Activated B cell treated with CpG ODN at 0.5 μM for 24 hours (primary cell): ENCODE measurements around the gene LGALS12. TPM values are rescaled to one million over a fixed set of nuclear protein-coding genes. Genes with fewer than 3 reads are reported as not detected.
A peak's percentile ranks its signal among the peaks of the same experiment; 100 is the strongest.
"Not testable (repeated sequence)": the region's sequence is repeated elsewhere in the genome, so short reads cannot be mapped to it uniquely, and the experiment has no call there.

Experiments used
- ATAC-seq: fragments of 200-7000 bp; cut with Tn5 transposase; one replicate; pipeline ENCODE4 v1.10.0; 2021; ENCODE audit warnings: low read depth, mild to moderate bottlenecking, moderate library complexity
- CTCF ChIA-PET: fragments of 350-600 bp; sonication (Branson Sonifier 250); formaldehyde crosslinking; loops from one replicate; lab custom pipeline; 2021; ENCODE audit warnings: antibody characterized with exemption; lab: Charles Lee
- POLR2A ChIA-PET: fragments of 350-600 bp; sonication (Branson Sonifier 250); formaldehyde crosslinking; loops from one replicate; lab custom pipeline; 2021; ENCODE audit warnings: antibody characterized with exemption; lab: Charles Lee
- DNase-seq: peaks from one replicate; pipeline ENCODE4 v3.0.0; 2022
- H3K27ac Mint-ChIP-seq: one replicate; pipeline ENCODE4 v1.8.0; 2020; ENCODE audit warnings: mixed read lengths
- H3K27me3 Mint-ChIP-seq: one replicate; pipeline ENCODE4 v1.8.0; 2021; ENCODE audit warnings: mixed read lengths
- H3K36me3 Mint-ChIP-seq: one replicate; pipeline ENCODE4 v1.8.0; 2021; ENCODE audit warnings: low read depth, mixed read lengths
- H3K4me1 Mint-ChIP-seq: one replicate; pipeline ENCODE4 v1.8.0; 2021; ENCODE audit warnings: mixed read lengths
- H3K4me3 Mint-ChIP-seq: one replicate; pipeline ENCODE4 v1.8.0; 2020; ENCODE audit warnings: mild to moderate bottlenecking, mixed read lengths
- H3K9me3 Mint-ChIP-seq: one replicate; pipeline ENCODE4 v1.8.0; 2020; ENCODE audit warnings: mixed read lengths
- intact Hi-C: fragments of 100-400 bp; cut with micrococcal nuclease; formaldehyde crosslinking; loops from one replicate; pipeline ENCODE4 v1.15.1; 2024
- total RNA-seq: library from RNA; stranded (reverse); gene quantifications from 2 replicates; pipeline ENCODE4 v1.2.3, GENCODE V29; 2022
- TF ChIP-seq, protein P1 (sequence below): fragments of 200-600 bp; IDR thresholded peaks from one replicate; pipeline ENCODE4 v1.8.0; 2022; ENCODE audit warnings: antibody characterized with exemption, mild to moderate bottlenecking

The LGALS12 gene
- total RNA-seq, 1 donor from 2014 or later, result not detected

DNA sequence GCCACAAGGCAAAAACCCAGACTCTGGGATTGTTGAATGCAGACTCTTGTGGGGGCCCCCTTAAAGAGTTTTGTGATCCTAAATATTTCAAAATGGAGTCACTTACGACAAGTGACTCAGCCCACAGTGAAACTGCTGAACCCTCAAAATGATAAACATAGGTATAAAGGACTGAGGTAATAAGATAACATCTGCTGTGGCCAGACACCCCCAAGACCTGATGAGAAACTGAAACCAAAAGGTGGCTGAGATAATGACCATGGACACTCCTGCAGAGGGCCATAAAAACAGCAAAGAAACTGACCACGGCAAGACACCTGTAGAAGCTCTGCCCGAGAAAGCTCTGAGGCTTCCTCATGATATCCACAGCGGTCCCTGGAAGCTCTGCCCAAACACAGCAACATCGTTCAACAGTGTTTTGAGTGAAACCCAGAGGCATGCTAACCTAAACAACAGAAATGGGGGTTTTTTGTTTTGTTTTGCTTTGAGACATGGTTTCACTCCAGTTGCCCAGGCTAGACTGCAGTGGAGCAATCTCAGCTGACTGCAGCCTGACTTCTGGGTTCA is 29.1 kb downstream of the LGALS12 start:
- CTCF ChIA-PET, result no interaction called here
- intact Hi-C loops, result no loop called here
- POLR2A ChIA-PET, result no interaction called here
- no peak for ATAC-seq
- peaks cover 3% of the 10 kb centered on the region for H3K27me3 Mint-ChIP-seq
- H3K27ac Mint-ChIP-seq, result no peak overlapping the region
- no peak for DNase-seq
- H3K4me3 Mint-ChIP-seq, result no peak overlapping the region
- TF ChIP-seq, protein P1, sequence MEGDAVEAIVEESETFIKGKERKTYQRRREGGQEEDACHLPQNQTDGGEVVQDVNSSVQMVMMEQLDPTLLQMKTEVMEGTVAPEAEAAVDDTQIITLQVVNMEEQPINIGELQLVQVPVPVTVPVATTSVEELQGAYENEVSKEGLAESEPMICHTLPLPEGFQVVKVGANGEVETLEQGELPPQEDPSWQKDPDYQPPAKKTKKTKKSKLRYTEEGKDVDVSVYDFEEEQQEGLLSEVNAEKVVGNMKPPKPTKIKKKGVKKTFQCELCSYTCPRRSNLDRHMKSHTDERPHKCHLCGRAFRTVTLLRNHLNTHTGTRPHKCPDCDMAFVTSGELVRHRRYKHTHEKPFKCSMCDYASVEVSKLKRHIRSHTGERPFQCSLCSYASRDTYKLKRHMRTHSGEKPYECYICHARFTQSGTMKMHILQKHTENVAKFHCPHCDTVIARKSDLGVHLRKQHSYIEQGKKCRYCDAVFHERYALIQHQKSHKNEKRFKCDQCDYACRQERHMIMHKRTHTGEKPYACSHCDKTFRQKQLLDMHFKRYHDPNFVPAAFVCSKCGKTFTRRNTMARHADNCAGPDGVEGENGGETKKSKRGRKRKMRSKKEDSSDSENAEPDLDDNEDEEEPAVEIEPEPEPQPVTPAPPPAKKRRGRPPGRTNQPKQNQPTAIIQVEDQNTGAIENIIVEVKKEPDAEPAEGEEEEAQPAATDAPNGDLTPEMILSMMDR, result no peak
- no peaks in the 10 kb centered on the region for H3K9me3 Mint-ChIP-seq
- H3K36me3 Mint-ChIP-seq, result no peaks in the 10 kb centered on the region
- peaks cover 42% of the 10 kb centered on the region for H3K4me1 Mint-ChIP-seq

DNA sequence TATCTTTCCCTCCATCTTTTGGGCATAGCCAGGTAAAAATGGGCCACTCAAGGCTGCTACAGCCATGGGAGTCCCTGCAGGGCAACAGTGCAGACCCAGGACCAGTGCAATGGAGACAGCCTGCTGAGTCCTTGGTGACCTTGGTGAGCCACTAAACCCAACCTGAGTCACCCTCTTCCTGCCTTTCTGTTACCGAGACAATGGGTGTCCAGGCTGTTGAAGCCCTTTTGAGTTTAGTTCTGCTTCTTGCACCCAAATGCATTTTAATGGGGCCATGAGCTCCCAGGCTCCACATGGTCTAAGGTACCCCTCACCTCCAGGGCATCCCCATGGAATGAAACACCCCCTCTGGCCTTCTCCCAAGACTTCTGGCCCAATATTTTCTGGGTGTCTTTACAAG is 29.9 kb downstream of the LGALS12 start:
- Mint-ChIP-seq H3K27me3 (peaks cover 3% of the 10 kb centered on the region), H3K36me3 (no peaks in the 10 kb centered on the region), H3K4me3 (peak overlapping the region; percentile 15), H3K9me3 (no peaks in the 10 kb centered on the region), H3K27ac (no peak overlapping the region), H3K4me1 (peaks cover 42% of the 10 kb centered on the region)
- TF ChIP-seq, protein P1, result no peak
- ATAC-seq (no peak), DNase-seq (no peak)
- CTCF ChIA-PET, result interaction anchor here (1.3 kb wide), 1 partner anchor 16 kb away, joined by 4 read pairs; no protein-coding TSS in a partner anchor
- intact Hi-C loops, result loop anchor here (2.0 kb wide), 1 partner anchor 31 kb away; no protein-coding TSS in a partner anchor
- POLR2A ChIA-PET, result interaction anchor here (0.6 kb wide), 1 partner anchor 1031 kb away, joined by 3 read pairs; no protein-coding TSS in a partner anchor

DNA sequence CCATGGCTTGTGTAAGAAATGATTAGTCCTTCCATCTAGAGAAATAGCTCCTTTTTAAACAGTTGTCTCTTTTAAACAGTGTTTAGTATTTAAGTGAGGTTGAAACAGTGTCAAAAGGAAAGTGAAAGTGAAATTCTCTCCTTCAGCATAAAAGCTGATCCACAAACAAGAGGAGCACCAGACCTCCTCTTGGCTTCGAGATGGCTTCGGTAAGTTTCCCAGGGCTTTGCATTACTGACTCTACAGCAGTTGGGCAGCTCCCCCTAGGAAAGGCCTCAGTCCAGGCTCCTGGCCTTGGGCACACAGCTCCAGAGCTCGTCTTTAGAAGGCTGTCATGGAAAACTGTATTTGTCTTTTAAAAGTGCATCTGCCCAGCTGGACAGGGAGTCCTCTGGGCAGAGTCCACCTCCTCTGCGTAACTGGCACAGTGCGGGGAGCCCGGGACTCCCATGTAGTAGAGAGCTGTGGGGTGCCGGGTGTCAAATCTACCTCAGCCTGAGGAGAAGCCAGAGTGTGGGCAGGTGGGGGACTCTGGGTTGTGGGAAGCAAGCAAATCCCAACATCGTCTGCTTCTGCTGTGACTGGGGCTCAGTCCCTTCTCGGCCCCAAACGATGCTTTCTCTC is 30.9 kb downstream of the LGALS12 start, which contains the start of gene PLAAT4:
TSS of gene PLAAT4 (plus strand) at position 140 of the 624 bp plus-strand sequence. CDS start at position 201, 61 bp downstream.
- POLR2A ChIA-PET, result no interaction called here
- H3K4me1 Mint-ChIP-seq, result peaks cover 34% of the 10 kb centered on the region
- peak; percentile 65 for ATAC-seq
- peaks cover 3% of the 10 kb centered on the region for H3K27me3 Mint-ChIP-seq
- H3K4me3 Mint-ChIP-seq, result peak within 1 kb of the TSS; percentile 84
- TF ChIP-seq, protein P1, result no peak
- H3K27ac Mint-ChIP-seq, result peak within 1 kb of the TSS; percentile 59
- intact Hi-C loops, result loop anchor here (2.0 kb wide), 1 partner anchor 30 kb away; no protein-coding TSS in a partner anchor
- H3K9me3 Mint-ChIP-seq, result no peaks in the 10 kb centered on the region
- DNase-seq, result peak; percentile 30
- no peaks in the 10 kb centered on the region for H3K36me3 Mint-ChIP-seq
- CTCF ChIA-PET, result interaction anchor here (0.9 to 1.3 kb wide), 3 partner anchors 15 to 102 kb away, joined by 3 to 4 read pairs (median 3); no protein-coding TSS in a partner anchor

DNA sequence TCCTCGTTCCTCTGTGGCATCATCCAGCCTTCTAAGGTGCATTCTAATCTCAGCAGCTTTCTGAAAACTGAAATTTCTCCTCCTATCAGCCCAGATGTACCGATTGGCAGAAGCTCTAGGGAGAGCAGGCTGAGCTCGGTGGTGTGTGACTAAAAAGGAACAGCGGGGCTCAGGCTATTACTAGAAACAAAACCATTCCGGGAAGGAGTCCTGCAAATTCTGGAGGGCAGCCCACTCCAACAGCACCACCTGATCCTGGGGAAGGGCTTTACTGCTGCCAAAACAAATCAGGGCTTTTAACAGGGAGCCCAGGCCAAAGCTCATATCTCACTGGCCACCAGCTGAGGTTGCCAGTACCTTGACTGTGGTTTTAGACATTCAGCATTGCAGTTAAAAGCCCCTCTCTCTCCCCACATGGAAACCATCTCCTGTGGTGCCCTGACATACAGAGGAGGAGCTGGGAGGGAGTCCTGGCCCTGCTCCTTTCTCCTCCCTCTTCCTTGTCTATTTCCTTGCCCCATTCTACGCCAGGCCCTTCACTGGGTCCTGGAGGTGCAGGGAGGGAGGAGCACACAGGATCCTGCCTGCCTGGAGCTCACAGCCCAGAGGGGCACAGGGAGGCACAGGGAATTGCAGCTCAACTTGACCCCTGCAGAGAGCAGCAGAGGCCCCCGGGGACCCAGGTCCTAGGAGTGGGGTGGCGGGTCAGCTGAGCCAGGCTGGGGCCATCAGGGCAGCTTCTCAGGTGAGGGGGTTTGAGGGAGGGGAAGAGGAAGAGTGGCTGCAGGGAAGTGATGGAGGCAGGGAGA is 31.6 kb downstream of the LGALS12 start:
- Mint-ChIP-seq H3K9me3 (no peaks in the 10 kb centered on the region), H3K4me3 (peak overlapping the region; percentile 84), H3K36me3 (no peaks in the 10 kb centered on the region), H3K27me3 (peaks cover 3% of the 10 kb centered on the region), H3K27ac (peak overlapping the region; percentile 46), H3K4me1 (peaks cover 28% of the 10 kb centered on the region)
- ATAC-seq (peak; percentile 34), DNase-seq (no peak)
- ChIA-PET POLR2A (no interaction called here), CTCF (interaction anchor here (1.1 kb wide), 1 partner anchor 101 kb away, joined by 3 read pairs; no protein-coding TSS in a partner anchor)
- TF ChIP-seq, protein P1, result no peak
- intact Hi-C loops, result loop anchor here (2.0 kb wide), 1 partner anchor 29 kb away; no protein-coding TSS in a partner anchor

DNA sequence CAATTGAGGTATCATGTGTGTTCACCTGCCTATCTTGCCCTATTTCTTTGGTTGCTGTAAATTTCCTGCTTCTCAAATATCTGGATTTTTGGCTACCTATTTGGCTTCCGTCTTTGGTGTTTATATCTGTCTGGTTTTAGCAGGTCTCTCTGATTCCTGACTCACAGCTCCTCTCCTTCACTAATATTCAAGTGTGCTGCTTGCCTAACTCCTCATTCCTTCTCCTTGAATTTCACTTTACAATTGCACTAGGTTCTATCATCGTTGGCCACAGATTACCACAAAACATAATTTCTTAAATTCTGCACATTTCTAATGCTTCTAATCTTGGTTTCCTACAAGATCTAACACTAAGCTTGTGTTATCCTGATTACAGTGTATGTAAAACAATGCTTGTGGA is 36.6 kb downstream of the LGALS12 start:
- H3K36me3 Mint-ChIP-seq, ATAC-seq, H3K9me3 Mint-ChIP-seq, H3K27me3 Mint-ChIP-seq, CTCF ChIA-PET, H3K4me3 Mint-ChIP-seq, intact Hi-C loops, POLR2A ChIA-PET, H3K27ac Mint-ChIP-seq, DNase-seq: not testable (repeated sequence)
- peaks cover 16% of the 10 kb centered on the region for H3K4me1 Mint-ChIP-seq
